Embryonic facial prominence (tissue), 1 donor: ENCODE results near the gene KRTAP10-6.
"Not testable (repeated sequence)": the region's sequence is repeated elsewhere in the genome, so short reads cannot be mapped to it uniquely, and the experiment has no call there.

Source experiments
- DNase-seq: peaks from one replicate; pipeline ENCODE4 v3.0.0-alpha.2; 2016; ENCODE audit errors: extremely low spot score

Gene KRTAP10-6

DNA sequence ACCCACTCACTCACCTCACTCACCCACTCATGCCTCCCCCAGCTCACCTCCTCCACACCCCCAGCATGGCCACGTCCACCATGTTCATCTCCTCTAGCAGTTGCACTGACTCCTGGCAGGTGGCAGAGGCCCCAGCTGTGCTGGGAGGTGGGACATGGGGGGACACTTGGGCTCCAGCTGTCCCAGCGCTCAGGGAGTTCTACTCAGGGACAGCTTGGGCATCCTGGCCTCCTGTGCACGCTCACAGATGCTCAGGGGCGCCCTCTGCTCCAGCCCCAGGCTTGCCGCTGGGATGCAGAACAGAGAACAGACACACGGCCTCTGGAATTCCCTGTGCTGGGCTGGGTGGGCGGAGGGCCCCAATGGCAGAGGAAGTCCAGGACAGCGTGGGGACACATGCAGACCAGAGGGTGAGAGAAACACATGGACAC, 24.8 kb upstream of the KRTAP10-6 start:
- no peak for DNase-seq

DNA sequence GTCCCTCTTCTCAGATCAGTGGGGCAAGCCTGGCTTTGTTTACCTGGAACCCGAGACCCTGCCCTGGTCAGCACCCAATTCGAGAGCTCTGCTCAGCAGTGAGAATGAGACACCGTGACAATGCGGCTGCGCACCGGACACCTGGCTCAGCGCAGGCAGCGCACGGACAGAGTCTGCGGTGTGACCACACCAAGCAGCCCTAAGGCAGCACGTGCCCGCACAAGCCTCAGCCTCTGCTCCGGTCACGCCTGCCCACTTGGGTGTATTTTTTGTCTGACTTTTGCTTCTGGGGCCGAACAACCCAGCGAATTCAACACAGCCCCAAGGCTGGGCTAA, 24.3 kb upstream of the KRTAP10-6 start:
- DNase-seq: no peak

DNA sequence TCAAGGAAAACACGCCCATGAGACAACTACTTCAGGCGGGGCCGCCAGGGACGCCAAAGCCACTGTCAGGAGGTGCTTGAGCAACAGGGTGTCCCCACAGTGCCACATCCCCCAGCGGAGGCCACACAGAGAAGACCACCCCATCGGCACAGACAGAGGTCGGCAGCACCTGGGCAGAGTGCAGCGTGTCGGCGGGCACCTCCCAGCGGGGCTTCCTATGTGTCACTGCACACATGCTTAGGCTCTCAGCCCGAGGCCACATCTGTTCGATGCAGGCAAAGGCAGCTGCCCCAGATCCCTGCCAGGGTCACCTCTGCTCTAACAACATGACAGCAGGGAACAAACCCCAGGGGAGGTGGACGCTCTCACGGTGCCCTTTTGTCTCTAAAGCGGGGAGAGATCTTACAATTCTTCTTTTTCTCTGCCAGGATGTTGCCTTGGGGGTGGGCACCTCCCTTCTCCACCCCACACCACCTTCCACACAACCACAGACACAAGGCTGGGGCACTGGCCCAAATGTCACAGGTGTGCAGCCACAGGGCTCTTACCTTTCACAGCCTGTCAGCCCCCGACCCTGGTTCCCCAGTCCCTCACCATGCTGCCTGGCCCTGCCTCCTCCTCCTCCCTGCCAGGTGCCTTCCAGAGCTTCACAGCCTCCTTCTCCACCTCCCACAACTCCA, 23.7 kb upstream of the KRTAP10-6 start:
- DNase-seq: no peak

DNA sequence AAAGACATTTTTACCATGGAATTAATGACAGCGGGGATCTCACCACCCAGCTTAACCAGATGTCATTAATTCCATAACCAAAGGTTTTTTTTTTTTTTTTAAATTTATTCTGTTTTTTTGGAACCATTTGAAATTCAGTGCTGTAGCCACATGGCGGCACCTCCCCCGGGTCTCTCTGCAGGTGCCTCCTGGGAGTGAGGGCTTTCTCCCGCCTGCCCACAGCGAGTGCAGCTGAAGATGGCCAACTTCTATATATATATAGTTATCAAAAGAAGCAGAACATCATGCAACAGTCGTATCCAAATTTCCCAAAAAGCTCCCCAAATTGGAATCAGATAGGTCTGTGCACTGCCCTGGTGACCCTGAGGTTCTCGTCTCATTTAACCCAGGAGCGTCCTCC, 23.2 kb upstream of the KRTAP10-6 start:
- no peak for DNase-seq

DNA sequence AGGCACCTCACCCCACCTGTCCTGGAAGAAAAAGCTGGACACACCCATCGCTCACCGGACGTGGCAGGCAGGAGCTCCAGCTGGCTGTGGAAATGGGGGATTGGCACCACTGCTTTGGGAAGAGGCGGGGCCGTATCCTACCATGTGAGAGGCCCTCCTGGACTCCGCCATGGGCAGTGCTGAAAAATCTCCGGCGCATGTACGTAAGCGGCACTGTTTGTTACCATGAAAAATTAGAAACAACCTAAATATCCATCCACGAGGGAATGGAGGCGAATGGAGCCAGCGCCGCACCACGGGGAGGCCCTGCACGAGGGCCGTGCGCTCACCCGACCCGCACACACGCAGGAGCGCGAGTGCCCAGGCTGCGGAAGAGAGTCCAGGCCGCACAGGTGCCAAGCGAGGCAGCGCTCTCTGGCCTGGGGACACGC, 22.7 kb upstream of the KRTAP10-6 start:
- no peak for DNase-seq

DNA sequence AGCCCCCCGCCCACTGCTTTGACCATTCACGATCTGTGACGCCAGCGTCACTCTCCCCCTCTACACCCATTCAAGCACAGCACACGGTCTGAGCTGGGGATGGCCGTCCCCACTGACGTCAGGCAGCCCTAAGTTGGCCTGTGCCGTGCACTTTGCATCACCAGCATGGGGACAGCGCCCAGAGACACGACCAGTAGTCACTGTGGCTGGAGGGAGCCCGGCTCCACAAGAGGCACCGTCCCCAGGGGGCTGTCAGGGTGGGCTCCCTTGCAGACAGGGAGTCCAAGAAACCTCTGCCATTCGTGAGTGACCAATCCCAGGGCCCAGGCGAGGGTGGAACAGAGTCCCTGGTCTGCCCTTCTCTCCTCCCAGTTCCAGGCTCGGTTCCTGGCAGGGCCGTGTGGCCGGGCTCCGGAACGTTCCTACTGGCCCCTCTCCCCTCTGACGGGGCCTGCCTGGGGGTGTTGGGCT, 21.9 kb upstream of the KRTAP10-6 start:
- DNase-seq: no peak

DNA sequence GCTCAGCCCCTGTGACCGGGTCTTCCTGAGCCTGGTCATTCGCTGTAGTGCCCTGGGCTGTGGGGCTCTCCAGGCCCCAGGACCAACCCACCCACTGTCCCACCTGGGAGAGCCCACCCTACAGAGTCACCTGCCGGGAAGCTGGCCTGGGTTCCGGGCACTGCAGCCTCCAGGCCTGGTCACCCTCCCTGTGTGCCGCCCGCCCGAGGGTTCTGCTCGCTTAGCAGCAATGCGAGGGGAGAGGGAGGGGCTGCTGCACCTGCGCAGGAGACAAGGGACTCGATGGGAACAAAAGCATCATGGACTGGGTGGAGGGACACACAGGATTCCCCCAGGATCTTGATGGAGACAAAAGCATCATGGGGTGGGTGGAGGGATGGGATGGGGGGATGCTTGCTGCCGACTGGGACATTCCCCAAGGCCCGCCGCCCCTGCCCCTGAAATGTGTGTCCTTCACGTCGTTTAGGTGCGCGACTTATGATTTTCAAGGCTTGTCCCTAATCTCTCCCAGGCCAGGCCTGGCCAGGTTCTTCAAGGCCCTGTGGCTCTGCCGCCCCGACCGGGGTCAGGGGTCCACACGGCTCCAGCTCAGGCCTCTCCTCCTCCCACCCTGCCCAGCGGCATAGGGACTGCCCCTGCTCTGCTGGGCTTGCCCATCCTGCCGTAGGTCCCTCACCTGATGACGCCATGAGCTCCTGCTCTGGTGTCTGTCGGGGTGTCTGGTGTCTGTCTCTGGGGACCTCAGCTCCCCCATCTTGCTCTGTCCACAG, 21.3 kb upstream of the KRTAP10-6 start:
- no peak for DNase-seq

DNA sequence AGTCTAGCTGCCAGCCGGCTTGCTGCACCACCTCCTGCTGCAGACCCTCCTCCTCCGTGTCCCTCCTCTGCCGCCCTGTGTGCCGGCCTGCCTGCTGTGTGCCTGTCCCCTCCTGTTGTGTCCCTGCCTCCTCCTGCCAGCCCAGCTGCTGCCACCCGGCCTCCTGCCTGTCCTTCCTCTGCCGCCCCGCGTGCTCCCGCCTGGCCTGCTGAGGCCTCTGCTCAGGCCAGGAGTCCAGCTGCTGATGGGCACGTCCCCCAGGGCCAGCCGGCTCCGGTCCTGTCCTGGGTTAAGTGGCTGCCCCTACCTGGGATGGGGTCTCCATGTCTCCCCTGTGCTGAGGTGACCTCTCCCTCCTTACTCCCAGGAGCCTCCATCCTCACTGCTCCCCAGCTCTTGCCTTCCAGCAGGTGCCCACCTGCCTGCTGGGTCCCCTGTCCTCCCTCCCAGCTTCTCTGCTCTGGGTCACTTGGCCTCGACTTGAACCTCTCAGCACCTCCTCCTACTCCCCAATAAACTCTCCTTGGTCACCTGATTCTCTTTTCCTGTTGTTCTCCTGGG, 20.4 kb upstream of the KRTAP10-6 start:
- no peak for DNase-seq

DNA sequence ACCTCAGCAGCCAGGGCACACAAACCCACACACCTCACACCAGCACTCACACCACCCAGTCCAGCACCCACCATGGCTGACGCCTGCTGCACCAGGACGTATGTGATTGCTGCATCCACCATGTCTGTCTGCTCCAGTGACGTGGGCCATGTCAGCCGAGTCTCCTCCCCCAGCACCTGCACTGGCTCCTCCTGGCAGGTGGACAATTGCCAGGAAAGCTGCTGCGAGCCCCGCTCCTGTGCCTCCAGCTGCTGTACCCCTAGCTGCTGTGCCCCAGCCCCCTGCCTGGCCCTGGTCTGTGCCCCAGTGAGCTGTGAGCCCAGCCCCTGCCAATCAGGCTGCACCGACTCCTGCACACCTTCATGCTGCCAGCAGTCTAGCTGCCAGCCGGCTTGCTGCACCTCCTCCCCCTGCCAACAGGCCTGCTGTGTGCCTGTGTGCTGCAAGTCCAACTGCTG, 19.8 kb upstream of the KRTAP10-6 start, which contains the start of gene KRTAP10-8:
Gene KRTAP10-8, plus strand, starts transcription at position 51 of the 458 bp plus-strand sequence. Its CDS starts 22 bp downstream, at position 73.
- no peak for DNase-seq

DNA sequence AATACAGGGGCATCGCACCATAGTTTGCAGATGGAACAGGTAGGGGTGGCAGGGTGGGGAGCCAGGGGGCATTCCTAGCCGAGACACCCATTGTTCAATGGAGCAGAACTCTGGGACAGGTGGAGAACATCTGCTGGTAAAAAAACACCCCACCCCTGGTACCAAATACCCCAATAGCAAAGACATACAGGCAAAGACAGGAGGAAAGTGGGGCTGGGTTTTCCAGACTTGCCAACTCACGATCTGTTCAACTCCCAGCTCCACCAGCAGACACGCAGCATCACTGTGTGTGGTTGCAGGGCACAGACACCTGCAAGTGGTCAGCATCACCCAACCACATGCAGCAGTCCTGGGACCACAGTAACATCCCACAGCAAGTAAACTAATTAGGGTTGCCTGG, 19.2 kb upstream of the KRTAP10-6 start:
- no peak for DNase-seq

DNA sequence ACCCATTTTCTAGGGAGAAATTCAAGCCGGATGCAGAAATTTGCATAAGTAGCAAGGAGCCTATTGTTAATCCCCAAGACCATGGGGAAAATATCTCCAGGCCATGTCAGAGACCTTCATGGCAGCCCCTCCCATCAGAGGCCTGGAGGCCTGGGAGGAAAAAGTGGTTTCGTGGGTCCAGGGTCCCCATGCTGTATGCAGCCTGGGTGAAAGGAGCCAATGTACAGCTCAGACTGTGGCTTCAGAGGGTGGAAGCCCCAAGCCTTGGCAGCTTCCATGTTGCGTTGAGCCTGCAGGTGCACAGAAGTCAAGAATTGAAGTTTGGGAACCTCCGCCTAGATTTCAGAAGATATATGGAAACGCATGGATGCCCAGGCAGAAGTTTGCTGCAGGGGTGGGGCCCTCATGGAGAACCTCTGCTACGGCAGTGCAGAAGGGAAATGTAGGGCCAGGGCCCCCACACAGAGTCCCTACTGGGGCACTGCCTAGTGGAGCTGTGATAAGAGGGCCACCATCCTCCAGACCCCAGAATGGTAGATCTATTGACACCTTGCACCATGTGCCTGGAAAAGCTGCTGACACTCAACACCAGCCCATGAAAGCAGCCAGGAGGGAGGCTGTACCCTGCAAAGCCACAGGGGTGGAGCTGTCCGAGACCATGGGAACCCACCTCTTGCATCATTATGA, 18.0 kb upstream of the KRTAP10-6 start:
- not testable (repeated sequence) for DNase-seq

DNA sequence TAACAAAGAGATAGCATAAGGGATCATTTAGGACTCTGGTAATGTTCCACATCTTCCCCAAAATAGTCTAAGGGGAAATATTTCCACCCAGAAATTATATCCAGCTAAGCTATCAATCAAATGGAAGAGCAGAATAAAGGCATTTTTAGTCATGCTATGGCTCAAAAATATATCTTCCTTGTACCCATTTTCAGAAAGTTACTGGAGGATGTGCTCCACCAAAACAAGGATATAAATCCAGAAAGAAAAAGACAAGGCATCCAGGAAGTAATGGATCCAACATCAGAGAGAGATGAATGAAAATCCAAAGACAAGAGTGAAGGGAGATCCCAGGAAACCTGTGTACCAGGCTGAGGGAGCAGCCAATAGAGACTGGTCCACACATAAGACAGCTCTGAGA, 16.9 kb upstream of the KRTAP10-6 start:
- DNase-seq: no peak

DNA sequence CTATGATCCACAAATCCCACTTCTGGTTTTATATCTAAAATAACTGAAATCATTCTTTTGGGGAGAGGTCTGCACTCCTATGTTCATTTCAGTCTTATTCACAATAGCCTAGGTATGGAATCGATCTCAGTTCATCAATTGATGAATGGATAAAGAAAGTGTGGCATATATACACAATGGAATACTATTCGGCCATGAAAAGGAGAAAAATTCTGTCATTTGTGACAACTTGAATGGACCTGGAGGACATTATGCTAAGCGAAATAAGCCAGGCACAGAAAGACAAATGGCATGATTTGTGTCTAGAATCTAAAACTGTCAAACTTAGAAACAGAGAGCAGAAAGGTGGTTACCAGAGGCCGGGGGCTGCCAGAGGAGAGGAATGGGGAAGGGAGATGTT, 14.2 kb upstream of the KRTAP10-6 start:
- DNase-seq: no peak

DNA sequence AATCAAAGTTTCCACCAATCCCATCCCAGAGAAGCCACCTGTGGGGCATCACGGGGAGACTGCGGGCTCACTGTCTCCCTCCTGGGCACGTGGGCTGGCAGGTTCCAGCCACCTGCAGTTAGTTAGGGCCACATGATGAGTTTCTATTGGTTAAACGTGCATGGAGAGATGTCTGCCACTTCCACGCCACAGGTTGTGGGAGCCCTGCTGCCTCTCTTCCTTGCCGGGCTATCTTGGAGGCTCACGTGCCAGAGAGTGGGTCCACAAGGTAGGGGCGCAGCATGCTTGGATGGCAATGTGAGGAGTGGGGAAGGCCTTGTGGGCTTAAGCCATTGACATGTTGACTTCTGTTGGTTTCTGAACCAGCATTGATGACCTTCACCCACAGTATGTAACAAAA, 11.6 kb upstream of the KRTAP10-6 start:
- DNase-seq: no peak

DNA sequence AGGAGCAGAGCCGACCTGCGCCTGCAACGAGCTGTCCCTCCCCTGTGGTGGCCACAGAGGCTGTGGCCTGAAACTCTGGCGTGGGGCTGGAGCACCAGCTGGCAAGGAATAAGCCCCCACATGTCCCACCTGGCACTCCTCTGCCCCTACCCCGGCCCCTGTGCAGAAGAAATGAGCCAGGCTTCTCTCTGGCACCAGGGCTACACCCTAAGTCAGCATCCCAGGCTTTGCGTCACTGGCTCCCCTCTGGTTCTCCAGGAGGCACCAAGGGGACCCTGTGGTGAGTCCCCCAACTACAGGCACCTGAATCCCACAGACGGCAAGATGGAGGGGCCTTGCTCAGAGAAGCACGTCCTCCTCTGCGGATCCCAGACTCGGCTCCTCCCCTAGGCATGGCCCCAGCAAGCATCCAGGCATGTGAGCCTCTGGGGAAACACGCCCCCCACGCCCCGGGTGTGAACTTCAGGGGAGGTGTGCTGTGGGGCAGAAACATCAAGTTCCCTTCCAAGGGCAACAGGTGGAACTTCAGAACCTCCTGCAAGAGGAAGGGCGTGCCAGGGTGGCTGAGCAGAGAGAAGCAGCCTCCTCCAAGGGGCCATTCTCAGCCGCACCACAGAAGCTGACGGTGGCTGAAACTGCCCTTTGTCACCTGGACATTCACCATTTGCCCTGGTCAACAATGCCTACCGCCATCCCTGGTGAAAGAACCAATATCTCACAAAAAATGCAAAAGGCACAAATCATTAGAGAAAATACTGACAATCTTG, 11.0 kb upstream of the KRTAP10-6 start:
- DNase-seq: no peak

DNA sequence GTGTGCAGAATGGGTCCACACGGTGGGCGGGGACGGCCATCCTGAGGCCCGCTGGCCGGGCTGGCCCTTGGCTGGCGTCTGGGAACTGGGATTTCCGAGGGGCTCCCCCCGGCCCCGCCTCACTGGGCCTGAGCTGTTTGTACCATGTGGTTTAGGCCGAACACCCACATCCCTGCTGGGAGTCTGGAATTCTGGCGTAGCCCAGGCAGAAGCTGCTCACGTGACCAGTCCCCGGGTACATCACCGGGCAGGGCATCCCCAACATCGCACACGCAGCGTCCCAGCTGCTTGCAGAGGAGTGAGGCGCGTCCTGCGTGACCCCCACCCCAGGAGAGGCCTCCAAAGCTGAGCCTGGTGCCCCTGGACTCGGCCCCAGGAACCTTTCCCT, 10.2 kb upstream of the KRTAP10-6 start:
- no peak for DNase-seq

DNA sequence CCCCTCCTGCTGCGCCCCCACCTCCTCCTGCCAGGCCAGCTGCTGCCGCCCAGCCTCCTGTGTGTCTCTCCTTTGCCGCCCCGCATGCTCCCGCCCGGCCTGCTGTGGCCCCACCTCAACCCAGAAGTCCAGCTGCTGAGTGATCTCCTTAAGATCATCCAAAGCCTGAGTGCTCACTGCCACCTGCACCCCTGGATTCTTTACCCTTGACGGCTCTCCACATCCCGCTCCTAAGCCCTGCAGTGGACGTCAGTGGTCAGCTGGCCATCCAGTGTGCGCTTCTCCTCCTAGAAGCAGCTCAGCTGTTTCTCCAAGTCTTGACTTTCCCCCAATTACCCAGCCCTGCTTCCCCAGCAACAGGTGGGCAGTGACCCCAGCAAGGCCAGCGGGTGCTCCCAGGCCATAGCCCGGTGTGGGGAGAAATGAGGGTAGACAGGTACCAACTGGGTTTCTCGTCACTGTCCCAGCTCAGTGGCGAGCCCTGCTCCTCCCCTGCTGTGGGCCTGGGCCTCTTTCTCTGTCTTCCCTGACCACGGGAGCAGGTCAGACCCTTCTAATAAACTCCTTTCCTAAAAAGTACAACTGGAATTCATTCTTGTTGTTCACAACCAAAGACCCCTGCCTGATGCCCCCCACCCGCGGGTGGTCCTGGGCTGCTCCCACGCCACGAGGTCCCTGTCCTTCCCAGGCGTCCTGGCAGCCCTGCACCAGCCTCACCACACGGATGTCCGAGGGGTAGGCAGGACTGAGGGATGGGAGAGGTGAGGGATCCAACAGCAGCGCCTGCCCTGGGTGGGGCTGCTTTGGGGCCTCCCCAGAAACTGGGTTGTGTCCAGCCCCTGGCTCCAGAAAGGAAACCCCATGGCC, 9.5 kb upstream of the KRTAP10-6 start:
- DNase-seq: no peak

DNA sequence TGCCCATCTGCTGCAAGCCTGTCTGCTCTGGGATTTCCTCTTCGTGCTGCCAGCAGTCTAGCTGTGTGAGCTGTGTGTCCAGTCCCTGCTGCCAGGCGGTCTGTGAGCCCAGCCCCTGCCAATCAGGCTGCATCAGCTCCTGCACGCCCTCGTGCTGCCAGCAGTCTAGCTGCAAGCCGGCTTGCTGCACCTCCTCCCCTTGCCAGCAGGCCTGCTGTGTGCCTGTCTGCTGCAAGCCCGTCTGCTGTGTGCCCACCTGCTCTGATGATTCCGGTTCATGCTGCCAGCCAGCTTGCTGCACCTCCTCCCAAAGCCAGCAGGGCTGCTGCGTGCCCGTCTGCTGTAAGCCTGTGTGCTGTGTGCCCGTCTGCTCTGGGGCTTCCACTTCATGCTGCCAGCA, 8.8 kb upstream of the KRTAP10-6 start:
- DNase-seq: not testable (repeated sequence)

DNA sequence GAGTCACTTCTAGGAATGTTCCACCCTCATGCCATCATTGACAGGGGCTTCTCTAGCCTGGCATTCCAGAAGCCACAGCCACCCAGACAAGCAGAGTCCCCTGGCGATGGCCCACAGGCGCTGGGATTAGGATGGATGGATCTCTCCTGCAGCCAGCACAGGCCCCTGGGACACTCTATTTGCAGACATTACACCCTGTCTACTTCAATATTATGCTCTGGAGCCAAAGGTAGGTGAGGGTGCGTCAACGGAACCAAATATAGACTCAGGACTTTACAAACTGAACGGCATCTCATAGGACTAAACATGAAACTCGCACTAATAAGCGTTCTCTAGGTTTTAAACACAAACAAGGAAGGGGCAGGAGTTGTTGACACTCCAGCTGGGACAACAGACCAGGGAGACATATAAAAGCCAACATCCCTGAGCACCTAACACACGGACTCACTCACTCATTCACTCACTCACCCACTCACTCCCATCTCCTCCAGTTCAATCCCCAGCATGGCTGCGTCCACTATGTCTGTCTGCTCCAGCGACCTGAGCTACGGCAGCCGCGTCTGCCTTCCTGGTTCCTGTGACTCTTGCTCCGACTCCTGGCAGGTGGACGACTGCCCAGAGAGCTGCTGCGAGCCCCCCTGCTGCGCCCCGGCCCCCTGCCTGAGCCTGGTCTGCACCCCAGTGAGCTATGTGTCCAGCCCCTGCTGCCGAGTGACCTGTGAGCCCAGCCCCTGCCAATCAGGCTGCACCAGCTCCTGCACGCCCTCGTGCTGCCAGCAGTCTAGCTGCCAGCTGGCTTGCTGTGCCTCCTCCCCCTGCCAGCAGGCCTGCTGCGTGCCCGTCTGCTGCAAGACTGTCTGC, 8.0 kb upstream of the KRTAP10-6 start, which contains the start of gene KRTAP10-7:
Gene KRTAP10-7, plus strand, starts transcription at position 480 of the 861 bp plus-strand sequence. Its CDS starts 25 bp downstream, at position 505.
- not testable (repeated sequence) for DNase-seq
